HG02763 (cell line): ENCODE results near the gene LUC7L2.
"Not testable (repeated sequence)": the region's sequence is repeated elsewhere in the genome, so short reads cannot be mapped to it uniquely, and the experiment has no call there.

Source experiments
- ATAC-seq: cut with Tn5 transposase; IDR thresholded peaks from one replicate; pipeline ENCODE4 v1.9.1; 2021; ENCODE audit warnings: mild to moderate bottlenecking, moderate library complexity; ENCODE audit not compliant: unreplicated experiment

LUC7L2 gene

GRCh38 chr7:139394540-139394939 is 34.8 kb downstream of the LUC7L2 start:
- ATAC-seq: no peak

- ATAC-seq: no peak
Measured at GRCh38 chr7:139396323-139396951, 36.7 kb downstream of the LUC7L2 start.

GRCh38 chr7:139397192-139397591 is 37.5 kb downstream of the LUC7L2 start:
- ATAC-seq: no peak

- ATAC-seq: no peak
Measured at GRCh38 chr7:139403601-139404000, 43.9 kb downstream of the LUC7L2 start.

- ATAC-seq: no peak
Measured at GRCh38 chr7:139407555-139407954, 47.9 kb downstream of the LUC7L2 start.

- not testable (repeated sequence) for ATAC-seq
Measured at GRCh38 chr7:139414743-139415402, 55.2 kb downstream of the LUC7L2 start.

- ATAC-seq: no peak
Measured at GRCh38 chr7:139416405-139416804, 56.7 kb downstream of the LUC7L2 start.

- no peak for ATAC-seq
Measured at GRCh38 chr7:139417478-139417877, 57.8 kb downstream of the LUC7L2 start.

GRCh38 chr7:139421123-139421522 is 61.4 kb downstream of the LUC7L2 start:
- no peak for ATAC-seq

GRCh38 chr7:139422126-139422525 is 62.4 kb downstream of the LUC7L2 start:
- no peak for ATAC-seq

- no peak for ATAC-seq
Measured at GRCh38 chr7:139423091-139423490, 63.4 kb downstream of the LUC7L2 start.

- ATAC-seq: no peak
Measured at GRCh38 chr7:139424004-139424403, 64.3 kb downstream of the LUC7L2 start.

GRCh38 chr7:139425701-139426100 is 66.0 kb downstream of the LUC7L2 start:
- not testable (repeated sequence) for ATAC-seq

GRCh38 chr7:139426258-139427028 is 66.7 kb downstream of the LUC7L2 start:
- ATAC-seq: no peak

GRCh38 chr7:139427029-139427420 is 67.3 kb downstream of the LUC7L2 start:
- ATAC-seq: no peak

GRCh38 chr7:139427788-139428187 is 68.1 kb downstream of the LUC7L2 start:
- no peak for ATAC-seq

GRCh38 chr7:139429735-139430134 is 70.0 kb downstream of the LUC7L2 start:
- not testable (repeated sequence) for ATAC-seq

GRCh38 chr7:139430443-139430842 is 70.7 kb downstream of the LUC7L2 start:
- ATAC-seq: no peak

GRCh38 chr7:139431010-139431409 is 71.3 kb downstream of the LUC7L2 start:
- ATAC-seq: no peak

- ATAC-seq: no peak
Measured at GRCh38 chr7:139431459-139431858, 71.8 kb downstream of the LUC7L2 start.

GRCh38 chr7:139436806-139437205 is 77.1 kb downstream of the LUC7L2 start:
- ATAC-seq: no peak

- no peak for ATAC-seq
Measured at GRCh38 chr7:139439375-139439774, 79.7 kb downstream of the LUC7L2 start.
